Gastrocnemius medialis (tissue), 4 donors: ENCODE results near the gene TET1. TPM values are rescaled to one million over a fixed set of nuclear protein-coding genes. Genes with fewer than 3 reads are reported as not detected.
A peak's percentile ranks its signal among the peaks of the same experiment; 100 is the strongest.
"Not testable (repeated sequence)": the region's sequence is repeated elsewhere in the genome, so short reads cannot be mapped to it uniquely, and the experiment has no call there.

Source experiments
- ATAC-seq, 2 donors: fragments of 150-250 bp; one replicate each; pipeline ENCODE4 v1.9.1; 2016
- DNase-seq, 2 donors: peaks; one replicate each; pipeline ENCODE4 v3.0.0-alpha.2; 2019
- H3K27ac ChIP-seq, 4 donors: fragments of 200-600 bp; sonication (generic); 1 replicate in 1 of 4; 2 replicates in 3 of 4; pipeline ENCODE4 v1.5.1; 2016 to 2018; ENCODE audit warnings: mild to moderate bottlenecking in 2 of 4, moderate library complexity in 1 of 4
- H3K27me3 ChIP-seq, 3 donors: fragments of 200-600 bp; sonication (generic) in 2 of 3; 1 replicate in 1 of 3; 2 replicates in 2 of 3; pipeline versions ENCODE4 v1.5.1 to v1.6.0; 2016 to 2019; ENCODE audit warnings: mild to moderate bottlenecking in 1 of 3, moderate library complexity in 1 of 3
- H3K36me3 ChIP-seq, 2 donors: fragments of 200-600 bp; sonication (generic) in 1 of 2; one replicate each; pipeline ENCODE4 v1.5.1; 2017 to 2018
- H3K4me1 ChIP-seq, 2 donors: fragments of 200-600 bp; sonication (generic) in 1 of 2; one replicate each; pipeline ENCODE4 v1.5.1; 2016 to 2017; ENCODE audit warnings: mild to moderate bottlenecking in 2 of 2
- H3K4me3 ChIP-seq, 4 donors: fragments of 200-600 bp; sonication (generic) in 3 of 4; 1 replicate in 1 of 4; 2 replicates in 3 of 4; pipeline ENCODE4 v1.5.1; 2016 to 2019; ENCODE audit warnings: mild to moderate bottlenecking in 2 of 4
- H3K9me3 ChIP-seq, 3 donors: fragments of 200-600 bp; sonication (generic) in 2 of 3; 1 replicate in 1 of 3; 2 replicates in 2 of 3; pipeline ENCODE4 v1.5.1; 2016 to 2019
- POLR2A ChIP-seq, 2 donors: fragments of 450-650 bp; IDR thresholded peaks; one replicate each; pipeline ENCODE4 v1.6.1; 2017; ENCODE audit warnings: antibody characterized with exemption in 2 of 2, mild to moderate bottlenecking in 2 of 2, moderate library complexity in 2 of 2
- in situ Hi-C, 4 donors: fragments of 200-750 bp; cut with MboI; loops; one replicate each; pipeline versions ENCODE4 v1.15.0 to v1.8.0; 2017; ENCODE audit warnings: low sequenced_read_pairs in 4 of 4
- intact Hi-C: fragments of 100-400 bp; cut with DNase I; formaldehyde crosslinking; loops from one replicate; pipeline ENCODE4 v1.15.1; 2023; ENCODE audit warnings: low total_unique reads
- total RNA-seq, 4 donors: library from RNA; depleted of rRNA; stranded (reverse); fragments of >200 nt; gene quantifications; one replicate each; pipeline versions ENCODE4 v1.1.0 to v1.2.3, GENCODE V29; 2016
- TF ChIP-seq, protein P1 (sequence below), 5 experiments: fragments of 450-650 bp in 3 of 5; fragments of 200-600 bp in 2 of 5; sonication (generic) in 2 of 5; IDR thresholded peaks in 4 of 5; conservative IDR thresholded peaks in 1 of 5; 1 replicate in 4 of 5; 2 replicates in 1 of 5; pipeline ENCODE4 v1.5.1; 2016 to 2019; ENCODE audit warnings: antibody characterized with exemption in 5 of 5, mild to moderate bottlenecking in 3 of 5, moderate library complexity in 3 of 5

The TET1 gene
- total RNA-seq, 4 donors from 2014 or later = 1.00 to 2.0 (median 1.4) TPM

DNA sequence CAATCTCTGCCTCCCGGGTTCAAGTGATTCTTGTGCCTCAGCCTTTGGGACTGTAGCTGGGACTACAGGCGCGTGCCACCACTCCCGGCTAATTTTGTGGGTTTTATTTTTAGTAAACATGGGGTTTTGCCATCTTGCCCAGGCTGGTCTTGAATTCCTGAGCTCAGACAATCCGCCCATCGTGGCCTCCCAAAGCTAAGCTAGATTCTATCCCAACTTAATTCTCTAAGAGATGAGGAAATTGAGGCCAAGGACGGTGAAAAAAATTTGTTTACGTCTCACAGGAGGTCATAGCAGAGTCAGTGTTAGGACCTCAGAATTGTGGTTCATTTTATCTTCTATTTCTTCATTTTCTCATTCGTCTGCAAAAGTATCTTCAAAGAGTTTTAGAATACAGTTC, 167.0 kb downstream of the TET1 start:
- no peaks in the 10 kb centered on the region for H3K27me3 ChIP-seq
- no peaks in the 10 kb centered on the region for H3K9me3 ChIP-seq
- DNase-seq (no peak), ATAC-seq (no peak)
- in situ Hi-C loops = loop anchor here in 2 of 4 donors (25.0 kb wide), 2 partner anchors 185 to 340 kb away; partner anchors contain the start of gene DDX50 (in 1 of the 2)
- peaks cover 1 to 69% of the 10 kb centered on the region in 2 donors for H3K36me3 ChIP-seq
- peak overlapping the region in 3 of 4 donors; percentile 35 to 51 (median 45) for H3K27ac ChIP-seq
- peaks cover 10% of the 10 kb centered on the region in 2 donors for H3K4me1 ChIP-seq
- TF ChIP-seq POLR2A (IDR thresholded peaks at IDR 0.05) = no peak
- TF ChIP-seq, protein P1, sequence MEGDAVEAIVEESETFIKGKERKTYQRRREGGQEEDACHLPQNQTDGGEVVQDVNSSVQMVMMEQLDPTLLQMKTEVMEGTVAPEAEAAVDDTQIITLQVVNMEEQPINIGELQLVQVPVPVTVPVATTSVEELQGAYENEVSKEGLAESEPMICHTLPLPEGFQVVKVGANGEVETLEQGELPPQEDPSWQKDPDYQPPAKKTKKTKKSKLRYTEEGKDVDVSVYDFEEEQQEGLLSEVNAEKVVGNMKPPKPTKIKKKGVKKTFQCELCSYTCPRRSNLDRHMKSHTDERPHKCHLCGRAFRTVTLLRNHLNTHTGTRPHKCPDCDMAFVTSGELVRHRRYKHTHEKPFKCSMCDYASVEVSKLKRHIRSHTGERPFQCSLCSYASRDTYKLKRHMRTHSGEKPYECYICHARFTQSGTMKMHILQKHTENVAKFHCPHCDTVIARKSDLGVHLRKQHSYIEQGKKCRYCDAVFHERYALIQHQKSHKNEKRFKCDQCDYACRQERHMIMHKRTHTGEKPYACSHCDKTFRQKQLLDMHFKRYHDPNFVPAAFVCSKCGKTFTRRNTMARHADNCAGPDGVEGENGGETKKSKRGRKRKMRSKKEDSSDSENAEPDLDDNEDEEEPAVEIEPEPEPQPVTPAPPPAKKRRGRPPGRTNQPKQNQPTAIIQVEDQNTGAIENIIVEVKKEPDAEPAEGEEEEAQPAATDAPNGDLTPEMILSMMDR (IDR thresholded peaks at IDR 0.05 in 4 of 5, conservative IDR thresholded peaks at IDR 0.05 in 1 of 5) = no peak
- no peak overlapping the region for H3K4me3 ChIP-seq
- intact Hi-C loops = loop anchor here (10.0 kb wide), 1 partner anchor 172 kb away; no protein-coding TSS in a partner anchor

GRCh38 chr10:68732651-68733050, 172.5 kb downstream of the TET1 start:
- no peak for DNase-seq
- Histone ChIP-seq H3K36me3 (peaks cover 3 to 76% of the 10 kb centered on the region in 2 donors), H3K27me3 (no peaks in the 10 kb centered on the region), H3K4me1 (no peaks in the 10 kb centered on the region), H3K27ac (no peak overlapping the region), H3K9me3 (no peaks in the 10 kb centered on the region), H3K4me3 (no peak overlapping the region)
- intact Hi-C loops (no loop called here), in situ Hi-C loops (loop anchor here in 2 of 4 donors (25.0 kb wide), 2 partner anchors 180 to 345 kb away; partner anchors contain the start of gene DDX50 (in 1 of the 2))
- TF ChIP-seq, protein P1 (IDR thresholded peaks at IDR 0.05 in 4 of 5, conservative IDR thresholded peaks at IDR 0.05 in 1 of 5) = no peak
- no peak for TF ChIP-seq POLR2A (IDR thresholded peaks at IDR 0.05)
- no peak for ATAC-seq

DNA sequence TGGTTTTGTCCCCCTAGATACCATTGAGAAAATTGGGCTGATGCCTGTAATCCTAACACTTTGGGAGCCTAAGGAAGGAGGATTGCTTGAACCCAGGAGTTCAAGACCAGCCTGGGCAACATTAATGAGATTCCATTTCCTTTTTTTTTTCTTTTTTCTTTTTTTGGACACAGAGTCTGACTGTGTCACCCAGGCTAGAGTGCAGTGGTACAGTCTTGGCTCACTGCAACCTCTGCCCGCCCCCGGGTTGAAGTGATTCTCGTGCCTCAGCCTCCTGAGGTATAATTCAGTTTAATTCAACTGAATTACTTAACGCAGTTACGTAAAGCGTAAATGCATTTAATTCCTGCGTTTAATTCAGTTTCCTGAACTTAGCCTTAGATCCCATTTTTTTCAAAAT, 174.2 kb downstream of the TET1 start:
- Histone ChIP-seq H3K4me1 (no peaks in the 10 kb centered on the region), H3K27me3 (no peaks in the 10 kb centered on the region), H3K36me3 (peaks cover 3 to 81% of the 10 kb centered on the region in 2 donors), H3K27ac (no peak overlapping the region), H3K9me3 (no peaks in the 10 kb centered on the region), H3K4me3 (no peak overlapping the region)
- ATAC-seq = no peak
- TF ChIP-seq POLR2A (IDR thresholded peaks at IDR 0.05) = no peak
- TF ChIP-seq, protein P1 (IDR thresholded peaks at IDR 0.05 in 4 of 5, conservative IDR thresholded peaks at IDR 0.05 in 1 of 5) = no peak
- intact Hi-C loops = no loop called here
- no peak for DNase-seq
- in situ Hi-C loops = loop anchor here in 2 of 4 donors (25.0 kb wide), 2 partner anchors 178 to 347 kb away; partner anchors contain the start of gene DDX50 (in 1 of the 2)

- no peak for ATAC-seq
- TF ChIP-seq POLR2A (IDR thresholded peaks at IDR 0.05) = no peak
- TF ChIP-seq, protein P1 (IDR thresholded peaks at IDR 0.05 in 4 of 5, conservative IDR thresholded peaks at IDR 0.05 in 1 of 5) = no peak
- Histone ChIP-seq H3K4me1 (no peaks in the 10 kb centered on the region), H3K27me3 (no peaks in the 10 kb centered on the region), H3K9me3 (no peaks in the 10 kb centered on the region), H3K36me3 (peaks cover 3 to 84% of the 10 kb centered on the region in 2 donors), H3K4me3 (no peak overlapping the region), H3K27ac (no peak overlapping the region)
- in situ Hi-C loops = loop anchor here in 2 of 4 donors (25.0 kb wide), 2 partner anchors 177 to 348 kb away; partner anchors contain the start of gene DDX50 (in 1 of the 2)
- intact Hi-C loops = no loop called here
- DNase-seq = no peak
Measured at GRCh38 chr10:68735119-68735518, 175.0 kb downstream of the TET1 start.

- in situ Hi-C loops = loop anchor here in 2 of 4 donors (25.0 kb wide), 2 partner anchors 177 to 348 kb away; partner anchors contain the start of gene DDX50 (in 1 of the 2)
- H3K27ac ChIP-seq, ATAC-seq, H3K4me1 ChIP-seq, H3K27me3 ChIP-seq, H3K9me3 ChIP-seq, DNase-seq, intact Hi-C loops, H3K4me3 ChIP-seq: not testable (repeated sequence)
- H3K36me3 ChIP-seq = peaks cover 3 to 84% of the 10 kb centered on the region in 2 donors
Measured at GRCh38 chr10:68735739-68736138, 175.6 kb downstream of the TET1 start.

- H3K9me3 ChIP-seq, H3K27me3 ChIP-seq, H3K27ac ChIP-seq, H3K4me1 ChIP-seq, ATAC-seq, DNase-seq, H3K4me3 ChIP-seq, intact Hi-C loops: not testable (repeated sequence)
- in situ Hi-C loops = loop anchor here in 2 of 4 donors (25.0 kb wide), 2 partner anchors 172 to 353 kb away; partner anchors contain the start of gene DDX50 (in 1 of the 2)
- peaks cover 0 to 95% of the 10 kb centered on the region in 2 donors for H3K36me3 ChIP-seq
Measured at GRCh38 chr10:68740676-68741075, 180.5 kb downstream of the TET1 start.
